Activated CD8-positive, alpha-beta memory T cell treated with anti-CD3 and anti-CD28 coated beads for 24 hours (primary cell): ENCODE data around the gene FERMT3.

Source experiments
- DNase-seq: peaks from one replicate; pipeline ENCODE4 v3.0.0-alpha.2; 2020

FERMT3 gene

DNA sequence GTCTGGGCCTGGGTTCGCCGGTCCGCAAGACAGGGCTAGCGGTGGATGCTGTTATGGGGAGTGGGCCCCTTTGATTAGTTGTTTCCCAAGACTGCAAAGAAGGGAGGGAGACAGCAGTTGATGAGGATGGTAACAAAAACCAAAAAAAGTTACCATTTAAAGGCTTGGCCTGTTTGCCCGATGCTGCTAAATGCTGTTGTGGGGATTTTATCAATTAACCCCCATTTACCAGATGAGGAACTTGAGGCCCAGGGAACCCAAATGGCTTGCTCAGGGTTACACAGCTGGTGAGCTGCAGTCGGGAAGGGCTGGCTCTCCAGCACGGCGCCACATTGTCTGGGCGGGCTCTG, 16.1 kb downstream of the FERMT3 start:
- no peak for DNase-seq

DNA sequence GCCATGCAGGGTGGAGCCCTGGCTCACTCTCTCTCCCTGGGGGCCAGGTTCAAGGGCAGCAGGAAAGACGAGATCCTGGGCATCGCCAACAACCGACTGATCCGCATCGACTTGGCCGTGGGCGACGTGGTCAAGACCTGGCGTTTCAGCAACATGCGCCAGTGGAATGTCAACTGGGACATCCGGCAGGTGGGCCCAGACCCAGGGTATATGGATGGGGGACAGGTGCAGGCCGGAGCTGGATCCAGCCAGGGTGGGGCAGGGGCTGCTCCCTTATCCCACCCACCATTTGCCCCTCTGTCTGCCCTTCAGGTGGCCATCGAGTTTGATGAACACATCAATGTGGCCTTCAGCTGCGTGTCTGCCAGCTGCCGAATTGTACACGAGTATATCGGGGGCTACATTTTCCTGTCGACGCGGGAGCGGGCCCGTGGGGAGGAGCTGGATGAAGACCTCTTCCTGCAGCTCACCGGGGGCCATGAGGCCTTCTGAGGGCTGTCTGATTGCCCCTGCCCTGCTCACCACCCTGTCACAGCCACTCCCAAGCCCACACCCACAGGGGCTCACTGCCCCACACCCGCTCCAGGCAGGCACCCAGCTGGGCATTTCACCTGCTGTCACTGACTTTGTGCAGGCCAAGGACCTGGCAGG, 16.6 kb downstream of the FERMT3 start:
- DNase-seq: no peak

DNA sequence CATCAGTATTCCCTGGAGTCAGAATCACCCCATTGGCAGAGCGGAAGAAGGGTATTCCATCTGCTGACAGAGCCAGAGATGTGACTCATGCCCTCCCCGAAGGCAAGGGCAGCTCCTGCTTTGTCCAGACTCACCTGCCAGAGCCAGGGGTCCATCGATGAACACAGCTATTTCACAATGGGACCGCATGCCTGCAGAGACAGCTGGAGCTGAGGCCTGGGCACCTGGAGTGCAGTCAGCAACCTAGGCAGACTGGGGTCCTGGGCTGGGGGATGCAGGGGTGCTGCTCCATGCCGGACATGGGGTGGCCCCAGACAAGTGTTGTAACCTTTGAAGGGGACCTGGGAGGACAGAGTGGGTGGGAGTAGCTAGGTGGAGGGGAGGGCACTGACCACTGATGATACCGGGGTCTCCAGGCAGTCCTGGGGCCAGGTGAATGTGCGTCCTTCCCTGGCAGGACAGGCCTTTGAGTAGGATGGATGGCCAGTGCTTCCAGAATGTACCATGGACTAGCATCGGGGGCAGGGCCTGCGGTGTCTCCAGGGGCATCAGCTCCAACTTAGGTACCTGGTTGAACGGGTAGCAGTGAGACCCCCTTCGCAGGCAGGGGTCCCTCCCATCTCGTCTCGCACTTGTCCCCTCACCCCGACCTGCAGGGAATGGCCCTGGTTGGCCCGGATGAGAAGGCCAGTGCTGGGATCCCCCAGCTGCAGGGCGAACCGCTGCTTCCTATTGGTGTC, 17.8 kb downstream of the FERMT3 start:
- DNase-seq: no peak

GRCh38 chr11:64224891-64225607, 18.5 kb downstream of the FERMT3 start:
- DNase-seq: no peak

DNA sequence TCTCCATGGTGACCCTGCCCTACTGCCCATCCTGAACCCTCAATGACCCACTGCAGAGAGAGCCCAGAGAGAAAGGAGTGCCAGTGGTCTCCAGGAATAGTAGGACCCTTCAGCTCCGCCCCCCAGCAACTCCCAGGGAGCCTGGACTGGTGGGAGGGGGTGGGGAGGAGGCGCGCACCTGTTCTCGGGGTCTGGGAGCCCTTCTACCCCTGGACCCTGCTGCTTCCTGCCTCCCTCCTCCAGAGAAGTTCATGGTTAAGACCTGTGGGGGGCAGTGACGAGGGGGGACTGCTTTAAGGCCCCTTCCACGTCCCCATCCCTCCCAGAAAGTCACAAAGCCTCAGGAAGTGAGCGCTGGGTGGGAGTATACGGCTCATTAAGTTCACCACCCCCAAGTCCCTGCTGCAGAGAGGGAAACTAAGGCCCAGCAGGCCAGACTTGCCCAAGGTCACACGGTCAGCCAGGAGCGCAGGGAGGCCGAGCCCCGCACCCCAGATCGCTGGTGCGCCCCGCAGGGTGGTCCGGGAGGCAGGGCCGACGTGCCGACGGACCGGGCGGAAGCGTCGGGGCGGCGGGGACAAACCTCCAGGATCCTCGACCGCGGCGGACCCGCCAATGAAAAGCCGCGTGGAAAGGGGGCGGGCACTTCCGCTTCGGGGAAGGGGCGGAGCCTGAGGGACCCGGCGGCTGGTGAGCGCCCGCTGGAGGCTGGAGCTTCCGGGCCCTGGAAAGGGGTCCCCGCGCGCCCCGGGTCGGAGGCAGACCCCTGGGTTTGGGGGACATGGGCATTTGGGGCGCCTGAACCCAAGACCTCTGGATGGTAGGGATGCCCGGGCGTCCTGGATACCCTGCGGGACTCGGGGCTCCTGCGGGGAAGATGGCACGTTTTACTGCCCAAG, 19.3 kb downstream of the FERMT3 start, which contains the start of the genes NUDT22 and TRPT1:
TSS of gene NUDT22 (plus strand) at position 667 of the 899 bp plus-strand sequence. CDS start 379 bp downstream, outside the sequence.
TSS of gene TRPT1 (minus strand) at position 579 of the 899 bp plus-strand sequence. CDS start at position 253, 326 bp downstream.
- peak; percentile 99 for DNase-seq

- peak; percentile 85 for DNase-seq
These were observed 20.1 kb downstream of the FERMT3 start for GRCh38 chr11:64226507-64227051.

DNA sequence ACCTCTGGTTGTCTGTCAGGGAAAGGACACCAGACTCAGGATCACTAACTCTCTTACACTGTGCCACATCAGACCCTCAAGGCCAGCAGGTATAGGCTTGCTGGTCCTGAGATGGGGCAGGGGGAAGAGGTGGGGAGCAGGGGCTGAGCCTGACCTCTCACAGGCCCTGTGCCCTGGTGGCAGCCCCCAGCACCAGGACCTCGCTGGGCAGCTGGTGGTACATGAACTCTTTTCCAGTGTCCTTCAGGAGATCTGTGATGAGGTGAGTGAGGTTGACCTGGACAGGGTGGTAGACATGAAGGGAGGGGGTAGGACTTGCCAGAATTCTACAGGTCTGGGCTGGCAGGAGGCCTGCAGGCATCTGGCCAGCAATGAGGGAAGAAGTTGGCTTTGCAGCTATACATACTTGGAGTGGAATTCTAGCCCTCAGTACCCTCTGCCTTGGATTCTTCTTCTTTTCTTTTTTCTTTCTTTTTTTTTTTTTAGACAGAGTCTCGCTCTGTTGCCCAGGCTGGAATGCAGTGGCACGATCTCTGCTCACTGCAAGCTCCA, 21.0 kb downstream of the FERMT3 start:
- no peak for DNase-seq

- no peak for DNase-seq
These were observed 22.7 kb downstream of the FERMT3 start for GRCh38 chr11:64229090-64229743.

DNA sequence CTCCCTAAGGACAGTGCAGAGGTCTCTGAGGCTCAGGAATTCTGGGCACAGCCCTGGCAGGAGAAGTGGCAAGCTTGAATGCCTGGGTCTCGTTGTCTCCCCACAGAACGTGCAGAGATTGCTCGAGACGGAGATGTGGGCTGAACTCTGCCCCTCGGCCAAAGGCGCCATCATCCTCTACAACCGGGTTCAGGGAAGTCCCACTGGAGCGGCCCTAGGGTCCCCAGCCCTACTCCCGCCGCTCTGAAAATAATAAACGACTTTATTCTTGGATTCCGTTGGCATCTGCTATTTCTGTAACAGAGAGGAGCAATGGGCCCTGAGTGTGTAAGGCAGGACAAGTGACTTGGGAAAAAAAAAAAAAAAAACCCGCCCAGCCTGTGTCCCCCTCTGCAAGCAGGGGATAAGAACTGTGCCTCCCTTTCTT, 23.2 kb downstream of the FERMT3 start:
- DNase-seq: no peak

GRCh38 chr11:64230171-64230984, 23.9 kb downstream of the FERMT3 start, which contains the start of gene DNAJC4:
Gene DNAJC4 (plus strand): TSS chr11:64230548. CDS start chr11:64230855, 307 bp downstream.
- peak; percentile 95 for DNase-seq

GRCh38 chr11:64230985-64231365, 24.5 kb downstream of the FERMT3 start:
- DNase-seq: no peak

DNA sequence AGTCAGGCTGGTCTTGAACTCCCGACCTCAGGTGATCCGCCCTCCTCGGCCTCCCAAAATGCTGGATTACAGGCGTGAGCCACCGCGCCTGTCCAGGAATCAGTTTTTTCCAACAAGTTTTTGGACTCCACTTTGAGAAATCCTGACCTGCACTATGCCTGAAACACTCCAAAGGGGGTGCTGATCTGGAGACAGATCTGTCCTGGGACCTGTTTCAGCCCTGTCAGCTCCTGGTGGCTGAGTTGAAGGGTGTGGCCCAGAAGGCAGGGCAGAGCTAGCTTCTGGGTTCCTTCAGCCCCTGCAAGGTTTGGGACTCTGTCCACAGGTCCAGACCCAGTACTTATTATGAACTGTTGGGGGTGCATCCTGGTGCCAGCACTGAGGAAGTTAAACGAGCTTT, 25.0 kb downstream of the FERMT3 start:
- DNase-seq: no peak

- DNase-seq: no peak
These were observed 25.9 kb downstream of the FERMT3 start for GRCh38 chr11:64232182-64232966.

- DNase-seq: no peak
These were observed 26.4 kb downstream of the FERMT3 start for GRCh38 chr11:64232967-64233315.

GRCh38 chr11:64233913-64234586, 27.5 kb downstream of the FERMT3 start, which contains the start of gene VEGFB:
Gene VEGFB (plus strand): TSS chr11:64234584. CDS start chr11:64234834, 250 bp downstream.
- peak; percentile 84 for DNase-seq

DNA sequence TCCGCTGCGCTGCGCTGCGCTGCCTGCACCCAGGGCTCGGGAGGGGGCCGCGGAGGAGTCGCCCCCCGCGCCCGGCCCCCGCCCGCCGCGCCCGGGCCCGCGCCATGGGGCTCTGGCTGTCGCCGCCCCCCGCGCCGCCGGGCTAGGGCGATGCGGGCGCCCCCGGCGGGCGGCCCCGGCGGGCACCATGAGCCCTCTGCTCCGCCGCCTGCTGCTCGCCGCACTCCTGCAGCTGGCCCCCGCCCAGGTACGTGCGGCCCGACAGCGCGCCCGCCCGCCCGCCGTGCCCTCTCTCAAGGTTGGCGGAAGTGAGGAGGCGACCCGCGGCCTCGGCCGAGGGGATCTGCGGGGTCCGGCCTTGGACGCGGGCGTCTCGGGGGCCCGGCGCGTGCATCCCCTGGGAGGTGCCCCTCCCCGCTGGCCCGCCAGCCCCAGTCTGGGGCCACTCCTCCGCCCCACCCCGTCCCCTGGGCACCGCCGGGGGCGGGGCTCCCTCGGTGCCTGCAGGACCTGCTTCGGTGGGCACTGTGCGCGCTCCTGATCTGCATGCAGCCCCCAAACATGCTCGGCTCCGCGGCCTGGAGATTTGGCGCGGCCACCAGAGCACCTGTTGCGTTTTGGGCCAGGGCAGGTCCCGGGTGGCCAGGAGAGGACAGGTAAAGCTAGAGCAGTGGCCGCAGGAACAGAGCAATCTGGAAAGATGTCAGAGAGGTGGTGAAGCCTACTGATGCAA, 28.3 kb downstream of the FERMT3 start:
- DNase-seq: peak; percentile 83

DNA sequence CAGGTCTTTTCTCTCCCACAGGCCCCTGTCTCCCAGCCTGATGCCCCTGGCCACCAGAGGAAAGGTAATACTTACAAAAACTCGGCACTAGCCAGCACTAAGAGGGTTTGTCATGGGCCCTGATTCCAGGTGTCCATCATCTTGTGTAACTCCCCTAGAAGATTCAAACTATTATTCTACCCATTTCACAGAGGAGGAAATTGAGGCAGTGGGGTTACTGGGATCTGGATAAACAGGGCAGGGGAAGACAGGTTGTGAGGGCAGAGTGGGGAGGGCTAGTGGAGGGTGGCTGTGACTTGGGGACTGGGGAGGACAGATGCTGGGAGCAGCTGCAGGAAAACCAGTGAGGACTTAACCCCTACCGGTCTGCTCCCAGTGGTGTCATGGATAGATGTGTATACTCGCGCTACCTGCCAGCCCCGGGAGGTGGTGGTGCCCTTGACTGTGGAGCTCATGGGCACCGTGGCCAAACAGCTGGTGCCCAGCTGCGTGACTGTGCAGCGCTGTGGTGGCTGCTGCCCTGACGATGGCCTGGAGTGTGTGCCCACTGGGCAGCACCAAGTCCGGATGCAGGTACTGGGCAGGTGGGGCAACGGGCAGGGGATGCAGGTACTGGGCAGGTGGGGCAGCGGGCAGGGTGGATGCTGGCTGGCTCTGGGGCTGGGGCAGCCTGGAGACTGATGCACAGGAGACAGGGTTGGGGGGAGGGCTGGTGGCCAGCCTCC, 29.1 kb downstream of the FERMT3 start:
- no peak for DNase-seq
